A673 (cell line): ENCODE results near the gene BCR.

ENCODE experiments used
- CTCF ChIP-seq: fragments of 300-800, 200-600 bp; sonication (generic); conservative IDR thresholded peaks from 2 replicates; pipeline ENCODE4 v1.5.1; 2017; ENCODE audit warnings: low read depth, mild to moderate bottlenecking, antibody characterized with exemption, low read length, moderate library complexity, mixed read lengths
- EZH2 ChIP-seq: fragments of 200-600 bp; sonication (generic); IDR thresholded peaks from 2 replicates; pipeline ENCODE4 v1.6.1; 2017; ENCODE audit warnings: borderline replicate concordance, low read depth, mild to moderate bottlenecking, mixed read lengths, antibody characterized with exemption, low read length; ENCODE audit not compliant: poor library complexity, severe bottlenecking

- TF ChIP-seq EZH2: no peak
- no peak for TF ChIP-seq CTCF
Measured at GRCh38 chr22:23293720-23294119, 113.4 kb downstream of the BCR start.
